ENCODE results near the gene ATRX.

Gene ATRX

GRCh38 chrX:77484045-77484444 lies 302.0 kb downstream of the ATRX start:
- no peak for DNase-seq

- DNase-seq: no peak
Observed at GRCh38 chrX:77455437-77455836, 330.6 kb downstream of the ATRX start.
